ENCODE data around the gene RBL2.
"Not testable (repeated sequence)": the region's sequence is repeated elsewhere in the genome, so short reads cannot be mapped to it uniquely, and the experiment has no call there.

RBL2 gene, protein sequence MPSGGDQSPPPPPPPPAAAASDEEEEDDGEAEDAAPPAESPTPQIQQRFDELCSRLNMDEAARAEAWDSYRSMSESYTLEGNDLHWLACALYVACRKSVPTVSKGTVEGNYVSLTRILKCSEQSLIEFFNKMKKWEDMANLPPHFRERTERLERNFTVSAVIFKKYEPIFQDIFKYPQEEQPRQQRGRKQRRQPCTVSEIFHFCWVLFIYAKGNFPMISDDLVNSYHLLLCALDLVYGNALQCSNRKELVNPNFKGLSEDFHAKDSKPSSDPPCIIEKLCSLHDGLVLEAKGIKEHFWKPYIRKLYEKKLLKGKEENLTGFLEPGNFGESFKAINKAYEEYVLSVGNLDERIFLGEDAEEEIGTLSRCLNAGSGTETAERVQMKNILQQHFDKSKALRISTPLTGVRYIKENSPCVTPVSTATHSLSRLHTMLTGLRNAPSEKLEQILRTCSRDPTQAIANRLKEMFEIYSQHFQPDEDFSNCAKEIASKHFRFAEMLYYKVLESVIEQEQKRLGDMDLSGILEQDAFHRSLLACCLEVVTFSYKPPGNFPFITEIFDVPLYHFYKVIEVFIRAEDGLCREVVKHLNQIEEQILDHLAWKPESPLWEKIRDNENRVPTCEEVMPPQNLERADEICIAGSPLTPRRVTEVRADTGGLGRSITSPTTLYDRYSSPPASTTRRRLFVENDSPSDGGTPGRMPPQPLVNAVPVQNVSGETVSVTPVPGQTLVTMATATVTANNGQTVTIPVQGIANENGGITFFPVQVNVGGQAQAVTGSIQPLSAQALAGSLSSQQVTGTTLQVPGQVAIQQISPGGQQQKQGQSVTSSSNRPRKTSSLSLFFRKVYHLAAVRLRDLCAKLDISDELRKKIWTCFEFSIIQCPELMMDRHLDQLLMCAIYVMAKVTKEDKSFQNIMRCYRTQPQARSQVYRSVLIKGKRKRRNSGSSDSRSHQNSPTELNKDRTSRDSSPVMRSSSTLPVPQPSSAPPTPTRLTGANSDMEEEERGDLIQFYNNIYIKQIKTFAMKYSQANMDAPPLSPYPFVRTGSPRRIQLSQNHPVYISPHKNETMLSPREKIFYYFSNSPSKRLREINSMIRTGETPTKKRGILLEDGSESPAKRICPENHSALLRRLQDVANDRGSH

DNA sequence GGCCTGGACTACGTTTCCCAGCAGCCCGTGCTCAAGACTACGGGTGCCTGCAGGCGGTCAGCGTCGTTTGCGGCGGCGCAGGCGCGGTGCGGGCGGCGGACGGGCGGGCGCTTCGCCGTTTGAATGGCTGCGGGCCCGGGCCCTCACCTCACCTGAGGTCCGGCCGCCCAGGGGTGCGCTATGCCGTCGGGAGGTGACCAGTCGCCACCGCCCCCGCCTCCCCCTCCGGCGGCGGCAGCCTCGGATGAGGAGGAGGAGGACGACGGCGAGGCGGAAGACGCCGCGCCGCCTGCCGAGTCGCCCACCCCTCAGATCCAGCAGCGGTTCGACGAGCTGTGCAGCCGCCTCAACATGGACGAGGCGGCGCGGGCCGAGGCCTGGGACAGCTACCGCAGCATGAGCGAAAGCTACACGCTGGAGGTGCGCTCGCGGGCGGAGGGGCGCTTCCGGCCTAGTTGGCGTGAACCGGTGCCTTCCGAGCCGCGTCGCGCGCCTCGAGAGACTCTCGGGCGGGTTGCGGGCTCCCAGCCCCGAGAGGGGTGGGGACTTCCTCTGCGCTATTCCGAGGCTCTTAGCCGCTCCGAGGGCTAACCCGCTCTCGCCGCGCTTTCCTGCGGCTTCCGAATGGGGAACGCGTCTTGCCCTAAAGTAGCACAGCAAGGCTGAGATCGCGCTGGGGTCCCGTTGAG lies at the start of gene RBL2:
Gene RBL2, plus strand, starts transcription at position 95 of the 689 bp plus-strand sequence. Its CDS starts 86 bp downstream, at position 181.
- peak; percentile 58 to 65 for DNase-seq

- not testable (repeated sequence) for DNase-seq
Measured at GRCh38 chr16:53384610-53385009, 49.7 kb upstream of the RBL2 start.

GRCh38 chr16:53404959-53405358 lies 29.3 kb upstream of the RBL2 start:
- DNase-seq: no peak

DNA sequence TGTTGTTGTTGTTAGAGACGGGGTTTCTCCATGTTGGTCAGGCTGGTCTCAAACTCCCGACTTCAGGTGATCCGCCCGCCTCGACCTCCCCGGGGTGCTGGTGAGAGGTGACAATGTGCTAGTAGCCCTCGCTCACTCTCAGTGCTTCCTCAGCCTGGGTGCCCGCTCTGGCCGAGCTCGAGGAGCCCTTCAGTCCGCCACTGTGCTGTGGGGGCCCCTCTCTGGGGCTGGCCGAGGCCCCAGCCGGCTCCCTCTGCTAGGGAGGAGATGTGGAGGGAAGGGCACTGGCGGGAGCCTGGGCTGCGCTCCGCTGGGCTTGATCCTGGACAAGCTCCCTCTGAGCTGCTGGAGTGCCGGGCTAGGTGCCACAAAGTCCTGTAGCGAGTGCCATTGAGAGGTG lies 21.7 kb upstream of the RBL2 start:
- no peak for DNase-seq

DNA sequence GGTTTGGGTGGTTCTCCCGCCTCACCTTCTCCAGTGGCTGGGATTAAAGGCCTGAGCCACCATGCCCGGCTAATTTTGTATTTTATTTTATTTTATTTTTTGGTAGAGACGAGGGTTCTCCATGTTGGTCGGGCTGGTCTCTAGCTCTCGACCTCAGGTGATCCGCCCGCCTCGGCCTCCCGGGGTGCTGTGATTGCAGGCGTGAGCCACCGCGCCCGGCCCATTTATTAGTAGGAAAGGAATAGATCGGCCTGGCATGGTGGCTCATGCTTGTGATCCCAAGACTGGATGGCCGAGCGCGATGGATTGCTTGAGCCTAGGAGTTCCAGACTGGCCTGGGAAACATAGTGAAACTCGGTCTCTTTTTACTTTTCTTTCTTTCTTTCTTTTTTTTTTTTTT lies 20.4 kb upstream of the RBL2 start:
- DNase-seq: no peak

DNA sequence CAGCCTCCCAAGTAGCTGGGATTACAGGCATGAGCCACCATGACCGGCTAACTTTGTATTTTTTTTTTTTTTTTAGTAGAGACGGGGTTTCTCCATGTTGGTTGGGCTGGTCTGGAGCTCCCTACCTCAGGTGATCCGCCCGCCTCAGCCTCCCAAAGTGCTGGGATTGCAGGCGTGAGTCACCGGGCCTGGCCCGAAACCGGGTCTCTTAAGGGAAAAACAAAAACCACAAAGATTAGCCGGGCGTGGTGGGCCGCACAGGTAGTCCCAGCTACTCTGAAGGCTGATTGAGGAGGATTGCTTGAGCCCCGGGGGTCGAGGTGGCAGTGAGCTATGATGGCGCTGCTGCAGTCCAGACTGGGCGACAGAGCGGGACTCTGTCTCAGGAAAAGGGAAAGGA lies 19.9 kb upstream of the RBL2 start:
- DNase-seq: no peak

- DNase-seq: peak; percentile 51 to 64
Measured at GRCh38 chr16:53415504-53415903, 18.8 kb upstream of the RBL2 start.

- no peak for DNase-seq
Measured at GRCh38 chr16:53417011-53417410, 17.3 kb upstream of the RBL2 start.

DNA sequence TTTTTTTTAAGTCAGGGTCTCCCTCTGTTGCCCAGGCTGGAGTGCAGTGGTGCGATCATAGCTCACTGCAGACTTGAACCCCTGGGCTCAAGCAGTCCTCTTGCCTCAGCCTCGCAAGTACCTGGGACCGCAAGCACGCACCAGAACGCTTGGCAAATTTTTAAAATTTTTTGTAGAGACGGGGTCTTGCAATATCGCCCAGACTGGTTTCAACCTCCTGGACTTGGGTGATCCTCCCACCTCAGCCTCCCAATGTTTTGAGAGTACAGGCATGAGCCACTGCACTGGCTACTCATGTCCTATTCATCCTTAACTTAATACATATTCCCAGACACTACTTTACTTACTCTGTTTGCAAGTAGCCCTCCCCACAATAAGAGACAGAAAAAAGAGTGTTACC lies 16.3 kb upstream of the RBL2 start:
- DNase-seq: no peak

GRCh38 chr16:53419383-53419709 lies 14.9 kb upstream of the RBL2 start:
- DNase-seq: not testable (repeated sequence)

GRCh38 chr16:53421248-53421647 lies 13.0 kb upstream of the RBL2 start:
- no peak for DNase-seq

GRCh38 chr16:53423968-53424367 lies 10.3 kb upstream of the RBL2 start:
- DNase-seq: not testable (repeated sequence)

GRCh38 chr16:53428681-53429080 lies 5.6 kb upstream of the RBL2 start:
- no peak for DNase-seq

GRCh38 chr16:53429221-53429943 lies 4.9 kb upstream of the RBL2 start:
- DNase-seq: no peak

- DNase-seq: no peak
Measured at GRCh38 chr16:53430363-53430762, 3.9 kb upstream of the RBL2 start.

DNA sequence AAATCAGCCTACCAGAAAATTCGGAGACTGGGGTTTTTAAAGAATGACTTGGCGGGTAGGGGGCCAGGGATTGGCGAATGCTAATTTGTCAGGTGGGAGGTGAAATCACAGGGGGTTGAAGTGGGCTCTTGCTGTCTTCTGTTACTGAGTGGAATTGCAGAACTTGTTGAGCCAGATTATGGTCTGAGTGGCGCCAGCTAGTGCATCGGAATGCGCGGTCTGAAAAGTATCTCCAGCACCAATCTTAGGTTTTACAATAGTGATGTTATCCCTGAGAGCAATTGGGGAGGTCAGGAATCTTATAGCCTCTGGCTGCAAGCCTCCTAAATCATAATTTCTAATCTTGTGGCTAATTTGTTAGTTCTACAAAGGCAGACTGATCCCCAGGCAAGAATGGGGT lies 762 bp upstream of the RBL2 start:
- no peak for DNase-seq

- DNase-seq: no peak
Measured at GRCh38 chr16:53433930-53434376, 318 bp upstream of the RBL2 start.

DNA sequence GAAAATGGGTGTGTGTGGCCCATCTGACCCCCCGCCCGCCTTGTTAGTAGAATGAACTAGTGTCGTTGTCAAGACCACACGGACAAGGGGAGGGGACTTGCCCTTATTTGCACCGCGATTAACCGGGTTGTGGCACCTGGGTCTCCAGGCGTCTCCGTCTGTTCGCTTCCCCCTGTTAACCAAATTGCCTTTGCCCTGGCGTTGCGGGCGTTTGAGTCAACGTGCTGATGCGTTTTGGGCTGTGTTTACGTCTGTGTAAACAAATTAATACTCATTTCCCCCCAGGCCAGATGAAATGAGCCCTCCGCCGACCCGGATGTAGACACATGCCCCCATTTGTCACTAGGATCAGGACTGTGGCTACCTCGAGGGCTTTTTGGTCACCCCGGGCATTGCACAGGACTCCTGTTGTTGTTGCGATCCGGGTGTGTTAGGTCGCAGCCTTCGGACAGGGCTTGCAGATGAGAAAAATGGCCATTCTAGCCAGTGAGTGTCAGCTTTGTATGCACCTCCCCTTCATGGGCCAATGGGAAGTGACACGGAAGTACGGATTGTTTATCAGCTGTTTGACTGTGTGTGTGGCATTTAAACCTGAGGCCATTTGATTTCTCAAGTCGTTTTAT lies 906 bp downstream of the RBL2 start:
- peak; percentile 65 to 87 for DNase-seq

DNA sequence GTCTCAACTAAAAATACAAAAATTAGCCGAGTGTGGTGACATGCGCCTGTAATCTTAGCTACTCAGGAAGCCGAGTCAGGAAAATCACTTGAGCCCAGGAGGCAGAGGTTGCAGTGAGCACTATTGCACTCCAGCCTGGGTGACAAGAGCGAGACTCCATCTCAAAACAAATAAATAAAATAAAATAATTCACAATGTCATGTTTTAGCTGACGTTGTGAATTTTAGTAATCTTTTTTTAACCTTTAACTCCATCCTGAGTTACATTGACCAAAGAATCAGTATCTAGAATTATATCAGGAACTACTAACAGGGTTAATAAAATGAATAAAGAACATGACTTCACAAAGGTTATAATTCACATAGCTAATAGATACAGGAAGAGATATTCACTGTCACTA lies 5.9 kb downstream of the RBL2 start:
- DNase-seq: no peak

GRCh38 chr16:53445534-53445933 lies 11.3 kb downstream of the RBL2 start:
- DNase-seq: no peak

DNA sequence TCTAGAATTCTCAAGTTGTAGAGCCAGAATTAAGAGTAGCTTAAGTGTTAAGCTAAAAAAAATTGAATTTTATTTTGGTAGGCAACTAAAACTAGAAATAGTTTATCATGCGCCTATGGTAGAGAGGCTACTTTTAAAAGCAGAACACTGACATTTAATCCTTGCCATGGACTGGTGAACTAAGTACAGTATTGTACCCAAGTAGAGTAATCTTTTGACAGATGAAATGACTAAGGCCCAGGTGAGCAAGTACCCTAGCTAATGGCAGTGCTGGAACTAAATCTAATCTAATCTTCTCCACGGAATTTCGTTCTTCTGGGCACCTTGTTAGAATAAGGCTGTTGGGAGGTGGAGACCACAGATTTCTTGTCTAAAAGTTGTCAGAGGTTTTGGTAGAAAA lies 11.8 kb downstream of the RBL2 start:
- no peak for DNase-seq

Measured in SHP77 (cell line).